Body of pancreas (tissue), 4 donors: ENCODE results near the gene CRYGD. TPM values are rescaled to one million over a fixed set of nuclear protein-coding genes. Genes with fewer than 3 reads are reported as not detected.
"Not testable (repeated sequence)": the region's sequence is repeated elsewhere in the genome, so short reads cannot be mapped to it uniquely, and the experiment has no call there.

Experiments used
- ATAC-seq: fragments of 150-250 bp; one replicate; pipeline ENCODE4 v1.9.1; 2016
- DNase-seq, 4 donors: peaks; one replicate each; pipeline ENCODE4 v3.0.0-alpha.2; 2019
- H3K27ac ChIP-seq, 4 donors: fragments of 200-600 bp; sonication (generic); 1 replicate in 3 of 4; 2 replicates in 1 of 4; pipeline versions ENCODE4 v1.5.1 to v1.6.1; 2016 to 2019; ENCODE audit warnings: mild to moderate bottlenecking in 1 of 4, mixed read lengths in 1 of 4, moderate library complexity in 1 of 4
- H3K27me3 ChIP-seq, 2 donors: fragments of 200-600 bp; sonication (generic); one replicate each; pipeline ENCODE4 v1.6.0; 2016; ENCODE audit warnings: mild to moderate bottlenecking in 1 of 2
- H3K36me3 ChIP-seq, 2 donors: fragments of 200-600 bp; sonication (generic); replicated peaks in 1 of 2; 2 replicates each; pipeline ENCODE4 v1.5.1; 2016; ENCODE audit warnings: low read depth in 2 of 2; ENCODE audit not compliant: insufficient read depth in 1 of 2
- H3K4me1 ChIP-seq: fragments of 200-600 bp; sonication (generic); one replicate; pipeline ENCODE4 v1.6.0; 2016
- H3K4me3 ChIP-seq, 2 donors: fragments of 200-600 bp; sonication (generic); 1 replicate in 1 of 2; 2 replicates in 1 of 2; pipeline ENCODE4 v1.5.1; 2016 to 2019
- H3K9me3 ChIP-seq, 3 donors: fragments of 200-600 bp; sonication (generic); 1 replicate in 2 of 3; 2 replicates in 1 of 3; pipeline ENCODE4 v1.5.1; 2016
- POLR2A ChIP-seq, 3 donors: fragments of 450-650 bp; IDR thresholded peaks; one replicate each; pipeline ENCODE4 v1.6.1; 2016; ENCODE audit warnings: antibody characterized with exemption in 3 of 3, mild to moderate bottlenecking in 2 of 3
- WGBS, 2 donors: methylation state at CpG; one replicate each; pipeline ENCODE4 v1.1.5; 2017; 5-methylcytosine and 5-hydroxymethylcytosine counted together
- intact Hi-C: fragments of 100-400 bp; cut with DNase I; formaldehyde crosslinking; loops from one replicate; pipeline ENCODE4 v1.15.1; 2023
- total RNA-seq, 2 donors: library from RNA; depleted of rRNA; stranded (reverse); fragments of >200 nt; gene quantifications; one replicate each; pipeline ENCODE4 v1.1.0, GENCODE V29; 2016
- TF ChIP-seq, protein P1 (sequence below), 7 experiments: fragments of 450-650 bp in 4 of 7; fragments of 200-600 bp in 3 of 7; sonication (generic) in 3 of 7; IDR thresholded peaks; one replicate each; pipeline ENCODE4 v1.5.1; 2016 to 2019; ENCODE audit warnings: antibody characterized with exemption in 7 of 7

Gene CRYGD
- total RNA-seq, 2 donors from 2014 or later, result not detected

DNA sequence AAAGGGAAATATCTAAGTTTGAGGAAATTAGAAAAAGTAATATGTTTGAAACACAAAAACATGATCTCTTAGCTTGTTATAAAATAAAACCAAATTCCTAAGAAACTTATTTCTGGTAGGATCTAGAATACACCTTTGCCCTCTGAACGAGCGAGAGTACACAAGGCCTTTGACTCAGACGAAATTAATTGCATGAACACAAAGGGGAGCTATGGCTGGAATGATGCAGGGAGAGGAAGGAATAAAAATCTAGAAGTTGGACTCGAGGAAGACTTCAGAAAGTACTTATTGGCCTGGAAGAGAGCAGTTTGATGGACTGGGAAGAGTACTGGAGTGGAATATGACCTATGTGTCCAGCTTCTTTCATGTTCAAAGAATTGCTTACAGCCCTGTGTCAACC, 927 bp upstream of the CRYGD start:
- no peak for TF ChIP-seq POLR2A (IDR thresholded peaks at IDR 0.05)
- TF ChIP-seq, protein P1, sequence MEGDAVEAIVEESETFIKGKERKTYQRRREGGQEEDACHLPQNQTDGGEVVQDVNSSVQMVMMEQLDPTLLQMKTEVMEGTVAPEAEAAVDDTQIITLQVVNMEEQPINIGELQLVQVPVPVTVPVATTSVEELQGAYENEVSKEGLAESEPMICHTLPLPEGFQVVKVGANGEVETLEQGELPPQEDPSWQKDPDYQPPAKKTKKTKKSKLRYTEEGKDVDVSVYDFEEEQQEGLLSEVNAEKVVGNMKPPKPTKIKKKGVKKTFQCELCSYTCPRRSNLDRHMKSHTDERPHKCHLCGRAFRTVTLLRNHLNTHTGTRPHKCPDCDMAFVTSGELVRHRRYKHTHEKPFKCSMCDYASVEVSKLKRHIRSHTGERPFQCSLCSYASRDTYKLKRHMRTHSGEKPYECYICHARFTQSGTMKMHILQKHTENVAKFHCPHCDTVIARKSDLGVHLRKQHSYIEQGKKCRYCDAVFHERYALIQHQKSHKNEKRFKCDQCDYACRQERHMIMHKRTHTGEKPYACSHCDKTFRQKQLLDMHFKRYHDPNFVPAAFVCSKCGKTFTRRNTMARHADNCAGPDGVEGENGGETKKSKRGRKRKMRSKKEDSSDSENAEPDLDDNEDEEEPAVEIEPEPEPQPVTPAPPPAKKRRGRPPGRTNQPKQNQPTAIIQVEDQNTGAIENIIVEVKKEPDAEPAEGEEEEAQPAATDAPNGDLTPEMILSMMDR (IDR thresholded peaks at IDR 0.05), result no peak
- H3K27ac ChIP-seq, result no peak overlapping the region
- no peak for DNase-seq
- no peaks in the 10 kb centered on the region for H3K9me3 ChIP-seq
- no peaks in the 10 kb centered on the region for H3K27me3 ChIP-seq
- ATAC-seq, result no peak
- H3K4me1 ChIP-seq, result peaks cover 9% of the 10 kb centered on the region
- WGBS, 2 donors, result 70 to 75% methylated on average over 4 of the region's 4 CpGs
- no peak overlapping the region for H3K4me3 ChIP-seq
- no peaks in the 10 kb centered on the region for H3K36me3 ChIP-seq
- intact Hi-C loops, result no loop called here

DNA sequence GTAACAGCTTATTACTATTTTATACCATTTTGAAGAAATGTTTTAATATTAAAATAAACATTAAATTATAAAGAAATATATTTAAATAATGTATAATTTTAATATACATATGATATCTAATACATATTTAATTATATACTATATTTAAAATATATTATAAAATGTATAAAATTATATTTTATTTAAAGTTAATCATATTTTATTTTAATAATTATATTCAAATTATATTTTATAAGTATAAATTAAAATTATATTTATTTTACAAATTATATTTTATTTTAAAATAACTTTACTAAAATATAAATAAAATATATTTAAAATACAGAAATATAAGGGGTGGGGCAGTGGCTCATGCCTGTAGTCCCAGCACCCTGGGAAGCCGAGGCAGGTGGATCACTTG, 2.1 kb downstream of the CRYGD start:
- WGBS, 2 donors, result 83 to 95% methylated on average over 1 of the region's 1 CpG
- no peak for TF ChIP-seq POLR2A (IDR thresholded peaks at IDR 0.05)
- TF ChIP-seq, protein P1 (IDR thresholded peaks at IDR 0.05), result no peak
- no peaks in the 10 kb centered on the region for H3K27me3 ChIP-seq
- intact Hi-C loops, result no loop called here
- H3K36me3 ChIP-seq, result no peaks in the 10 kb centered on the region
- peaks cover 6% of the 10 kb centered on the region for H3K4me1 ChIP-seq
- DNase-seq (no peak), ATAC-seq (no peak)
- H3K4me3 ChIP-seq, result no peak overlapping the region
- H3K9me3 ChIP-seq, result no peaks in the 10 kb centered on the region
- no peak overlapping the region for H3K27ac ChIP-seq

DNA sequence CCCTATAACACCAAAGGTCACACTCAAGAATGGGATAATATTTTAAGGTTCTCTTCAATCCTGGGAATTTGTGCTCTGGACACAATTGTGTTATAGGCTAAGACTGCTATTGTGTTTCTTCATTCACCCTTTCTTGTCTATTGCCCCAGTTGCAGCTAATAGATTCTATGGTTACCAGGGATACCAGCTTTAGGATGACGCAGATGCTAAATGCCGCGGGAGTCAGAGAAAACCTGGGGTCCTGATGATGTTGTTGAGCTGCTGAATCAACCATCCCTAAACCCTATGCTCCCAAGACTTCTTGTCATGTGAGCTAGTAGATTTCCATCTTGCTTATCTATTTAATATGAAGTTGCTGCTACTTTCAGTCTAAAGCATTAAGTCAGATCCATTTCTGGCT, 5.4 kb downstream of the CRYGD start:
- WGBS, 2 donors, result 90 to 91% methylated on average over 3 of the region's 3 CpGs

DNA sequence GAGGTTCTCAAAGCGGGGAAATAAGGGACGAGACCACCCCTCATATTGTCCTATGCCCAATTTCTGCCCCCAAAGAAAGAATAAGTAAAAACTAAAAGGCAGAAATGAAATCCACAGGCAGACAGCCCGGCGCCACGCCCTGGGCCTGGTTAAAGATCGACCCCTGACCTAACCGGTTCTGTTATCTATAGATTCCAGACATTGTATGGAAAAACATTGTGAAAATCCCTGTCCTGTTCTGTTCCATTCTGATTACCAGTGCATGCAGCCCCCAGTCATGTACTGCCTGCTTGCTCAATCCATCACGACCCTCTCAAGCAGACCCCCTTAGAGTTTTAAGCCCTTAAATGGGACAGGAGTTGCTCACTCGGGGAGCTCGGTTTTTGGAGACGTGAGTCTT, 6.9 kb downstream of the CRYGD start:
- H3K36me3 ChIP-seq, intact Hi-C loops, H3K9me3 ChIP-seq, DNase-seq, H3K27me3 ChIP-seq, ATAC-seq, H3K27ac ChIP-seq, H3K4me1 ChIP-seq, H3K4me3 ChIP-seq: not testable (repeated sequence)
- WGBS, 2 donors, result 84% methylated on average over 11 of the region's 11 CpGs

More for the DNA sequence above, 5.4 kb downstream of the CRYGD start:
- ATAC-seq (no peak), DNase-seq (no peak)
- no peaks in the 10 kb centered on the region for H3K9me3 ChIP-seq
- no peaks in the 10 kb centered on the region for H3K36me3 ChIP-seq
- H3K4me3 ChIP-seq, result no peak overlapping the region
- no peak for TF ChIP-seq POLR2A (IDR thresholded peaks at IDR 0.05)
- TF ChIP-seq, protein P1 (IDR thresholded peaks at IDR 0.05), result no peak
- H3K27ac ChIP-seq, result no peak overlapping the region
- no peaks in the 10 kb centered on the region for H3K27me3 ChIP-seq
- intact Hi-C loops, result no loop called here
- H3K4me1 ChIP-seq, result peaks cover under 1% of the 10 kb centered on the region

DNA sequence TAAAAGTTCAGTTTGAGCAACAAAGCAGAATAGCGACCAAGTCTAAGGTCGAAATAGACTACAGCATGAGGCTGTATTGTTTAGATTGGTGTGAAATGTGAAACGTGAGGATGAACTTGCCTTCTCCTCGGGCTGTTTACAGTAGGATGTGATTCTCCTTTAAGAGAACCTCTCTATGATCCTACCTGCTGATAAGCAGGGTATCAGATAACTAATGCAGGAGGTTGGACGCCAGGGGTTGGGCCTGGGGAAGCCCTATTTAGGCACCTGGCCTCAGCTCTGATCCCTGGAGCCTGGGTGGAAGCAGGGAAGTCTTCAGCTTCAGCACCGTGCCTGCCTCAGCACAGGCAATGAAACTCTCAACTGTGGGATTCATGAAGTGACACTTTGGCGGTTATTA, 11.4 kb downstream of the CRYGD start:
- DNase-seq (no peak), ATAC-seq (no peak)
- Histone ChIP-seq H3K4me3 (no peak overlapping the region), H3K27ac (no peak overlapping the region), H3K9me3 (no peaks in the 10 kb centered on the region), H3K27me3 (no peaks in the 10 kb centered on the region), H3K36me3 (no peaks in the 10 kb centered on the region), H3K4me1 (no peaks in the 10 kb centered on the region)
- TF ChIP-seq, protein P1 (IDR thresholded peaks at IDR 0.05), result no peak
- no peak for TF ChIP-seq POLR2A (IDR thresholded peaks at IDR 0.05)
- WGBS, 2 donors, result 71% methylated on average over 6 to 7 of the region's 7 CpGs
- intact Hi-C loops, result no loop called here

DNA sequence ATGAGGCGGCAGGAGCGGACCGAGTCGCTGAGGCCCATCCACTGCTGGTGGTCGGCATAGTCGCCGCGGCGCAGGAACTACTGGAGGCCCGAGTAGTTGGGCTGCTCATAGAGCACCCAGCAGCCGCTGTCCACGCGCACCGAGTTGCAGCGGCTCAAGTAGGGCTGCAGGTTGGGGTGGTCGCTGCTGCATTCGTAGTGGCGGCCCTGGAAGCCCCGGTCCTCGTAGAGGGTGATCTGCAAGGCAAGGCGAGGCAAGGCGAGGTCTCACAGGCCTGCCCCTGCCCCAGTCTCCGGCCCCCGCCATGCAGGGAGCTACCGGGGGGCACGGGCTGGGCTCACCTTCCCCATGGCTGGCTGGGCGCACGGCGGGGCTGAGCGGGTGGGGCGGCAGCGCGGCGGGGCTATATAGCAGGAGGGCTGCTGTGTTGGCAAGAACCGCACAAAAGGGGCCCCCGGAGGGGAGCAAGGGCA, 12.0 kb downstream of the CRYGD start:
- ATAC-seq, H3K36me3 ChIP-seq, H3K27me3 ChIP-seq, H3K4me1 ChIP-seq, H3K27ac ChIP-seq, H3K4me3 ChIP-seq, intact Hi-C loops, H3K9me3 ChIP-seq, DNase-seq: not testable (repeated sequence)
- 35 to 48% methylated on average over 13 to 35 of the region's 36 CpGs for WGBS, 2 donors
